ENCODE measurements around the gene SUCLG1. TPM values are rescaled to one million over a fixed set of nuclear protein-coding genes. Genes with fewer than 3 reads are reported as not detected.
"Not testable (repeated sequence)": the region's sequence is repeated elsewhere in the genome, so short reads cannot be mapped to it uniquely, and the experiment has no call there.

SUCLG1 gene
- total RNA-seq, 1 donor from 2014 or later, result 52.7 TPM

GRCh38 chr2:84421791-84422190 lies 37.3 kb downstream of the SUCLG1 start:
- Mint-ChIP-seq H3K4me1 (no peaks in the 10 kb centered on the region), H3K27me3 (ENCODE audit: low read depth) (no peaks in the 10 kb centered on the region), H3K27ac (ENCODE audit: unreplicated experiment) (no peak overlapping the region), H3K36me3 (ENCODE audit: low read depth) (peaks cover 14% of the 10 kb centered on the region), H3K9me3 (no peaks in the 10 kb centered on the region), H3K4me3 (no peak overlapping the region)
- TF ChIP-seq, protein P1, sequence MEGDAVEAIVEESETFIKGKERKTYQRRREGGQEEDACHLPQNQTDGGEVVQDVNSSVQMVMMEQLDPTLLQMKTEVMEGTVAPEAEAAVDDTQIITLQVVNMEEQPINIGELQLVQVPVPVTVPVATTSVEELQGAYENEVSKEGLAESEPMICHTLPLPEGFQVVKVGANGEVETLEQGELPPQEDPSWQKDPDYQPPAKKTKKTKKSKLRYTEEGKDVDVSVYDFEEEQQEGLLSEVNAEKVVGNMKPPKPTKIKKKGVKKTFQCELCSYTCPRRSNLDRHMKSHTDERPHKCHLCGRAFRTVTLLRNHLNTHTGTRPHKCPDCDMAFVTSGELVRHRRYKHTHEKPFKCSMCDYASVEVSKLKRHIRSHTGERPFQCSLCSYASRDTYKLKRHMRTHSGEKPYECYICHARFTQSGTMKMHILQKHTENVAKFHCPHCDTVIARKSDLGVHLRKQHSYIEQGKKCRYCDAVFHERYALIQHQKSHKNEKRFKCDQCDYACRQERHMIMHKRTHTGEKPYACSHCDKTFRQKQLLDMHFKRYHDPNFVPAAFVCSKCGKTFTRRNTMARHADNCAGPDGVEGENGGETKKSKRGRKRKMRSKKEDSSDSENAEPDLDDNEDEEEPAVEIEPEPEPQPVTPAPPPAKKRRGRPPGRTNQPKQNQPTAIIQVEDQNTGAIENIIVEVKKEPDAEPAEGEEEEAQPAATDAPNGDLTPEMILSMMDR (conservative IDR thresholded peaks at IDR 0.05), result no peak
- DNase-seq (ENCODE audit: low read depth, low spot score), result no peak

DNA sequence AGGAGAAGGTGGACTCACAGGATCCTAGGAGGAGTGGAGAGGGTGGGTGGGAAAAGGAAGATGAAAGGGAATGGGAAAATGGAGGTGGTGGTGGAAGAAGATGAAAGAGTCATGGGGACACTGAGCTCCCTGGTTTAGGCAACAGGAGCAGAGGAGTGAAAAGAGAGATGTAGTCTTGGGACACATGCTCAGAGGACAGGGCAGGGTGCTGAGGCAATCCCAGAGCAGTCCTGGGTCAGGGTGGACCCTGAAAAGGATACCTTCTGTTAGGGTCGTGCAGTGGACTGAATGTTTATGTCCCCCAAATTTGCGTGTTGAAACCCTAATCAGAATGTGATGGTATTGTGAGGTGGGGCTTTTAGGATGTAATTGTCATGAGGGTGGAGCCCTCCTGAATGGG lies 37.9 kb downstream of the SUCLG1 start:
- no peak for DNase-seq (ENCODE audit: low read depth, low spot score)
- Mint-ChIP-seq H3K27ac (ENCODE audit: unreplicated experiment) (no peak overlapping the region), H3K4me3 (no peak overlapping the region), H3K27me3 (ENCODE audit: low read depth) (no peaks in the 10 kb centered on the region), H3K36me3 (ENCODE audit: low read depth) (peaks cover 14% of the 10 kb centered on the region), H3K9me3 (no peaks in the 10 kb centered on the region), H3K4me1 (no peaks in the 10 kb centered on the region)
- TF ChIP-seq, protein P1 (conservative IDR thresholded peaks at IDR 0.05), result no peak

GRCh38 chr2:84417453-84418145 lies 41.5 kb downstream of the SUCLG1 start:
- Mint-ChIP-seq H3K27ac (ENCODE audit: unreplicated experiment) (no peak overlapping the region), H3K27me3 (ENCODE audit: low read depth) (no peaks in the 10 kb centered on the region), H3K4me3 (no peak overlapping the region), H3K36me3 (ENCODE audit: low read depth) (peaks cover 10% of the 10 kb centered on the region), H3K9me3 (no peaks in the 10 kb centered on the region), H3K4me1 (no peaks in the 10 kb centered on the region)
- TF ChIP-seq, protein P1 (conservative IDR thresholded peaks at IDR 0.05), result no peak
- DNase-seq (ENCODE audit: low read depth, low spot score), result no peak

DNA sequence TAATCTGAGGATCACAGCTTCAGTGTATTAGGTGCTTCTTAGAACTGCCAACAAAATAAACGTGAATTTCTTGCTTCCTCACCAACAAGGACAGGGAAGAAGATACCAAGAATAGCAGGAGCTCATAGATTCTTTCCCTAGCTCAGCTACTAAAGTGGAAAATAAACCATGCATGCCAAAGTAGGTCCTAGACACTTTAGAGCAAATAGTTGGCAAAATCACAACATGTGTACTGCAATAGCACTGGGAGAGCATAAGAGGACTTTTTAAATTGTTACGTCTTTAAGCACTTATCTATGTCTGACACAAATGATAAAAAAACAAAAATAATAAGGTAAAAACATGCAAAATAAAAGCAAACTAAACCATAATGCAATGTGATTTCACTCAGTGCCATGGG lies 49.5 kb downstream of the SUCLG1 start:
- TF ChIP-seq, protein P1 (conservative IDR thresholded peaks at IDR 0.05), result no peak
- no peak overlapping the region for H3K27ac Mint-ChIP-seq (ENCODE audit: unreplicated experiment)
- no peak for DNase-seq (ENCODE audit: low read depth, low spot score)
- no peaks in the 10 kb centered on the region for H3K27me3 Mint-ChIP-seq (ENCODE audit: low read depth)
- no peaks in the 10 kb centered on the region for H3K36me3 Mint-ChIP-seq (ENCODE audit: low read depth)
- no peak overlapping the region for H3K4me3 Mint-ChIP-seq
- no peaks in the 10 kb centered on the region for H3K9me3 Mint-ChIP-seq
- H3K4me1 Mint-ChIP-seq, result no peaks in the 10 kb centered on the region

GRCh38 chr2:84402111-84402510 lies 57.0 kb downstream of the SUCLG1 start:
- H3K27ac Mint-ChIP-seq (ENCODE audit: unreplicated experiment); H3K36me3 Mint-ChIP-seq (ENCODE audit: low read depth); H3K27me3 Mint-ChIP-seq (ENCODE audit: low read depth); H3K4me1 Mint-ChIP-seq; H3K9me3 Mint-ChIP-seq; H3K4me3 Mint-ChIP-seq; DNase-seq (ENCODE audit: low read depth, low spot score): not testable (repeated sequence)

GRCh38 chr2:84399839-84400238 lies 59.2 kb downstream of the SUCLG1 start:
- not testable (repeated sequence) for H3K27me3 Mint-ChIP-seq (ENCODE audit: low read depth); H3K4me1 Mint-ChIP-seq; H3K4me3 Mint-ChIP-seq; H3K36me3 Mint-ChIP-seq (ENCODE audit: low read depth); H3K9me3 Mint-ChIP-seq; DNase-seq (ENCODE audit: low read depth, low spot score); H3K27ac Mint-ChIP-seq (ENCODE audit: unreplicated experiment)
